Neural cell (in vitro differentiated cells): ENCODE data around the gene ZSWIM6.

Experiments
- EP300 ChIP-seq: fragments of 450-650 bp; conservative IDR thresholded peaks from 2 replicates; pipeline ENCODE4 v1.6.1; 2014; ENCODE audit warnings: antibody characterized with exemption, mild to moderate bottlenecking, moderate library complexity; ENCODE audit not compliant: poor library complexity, severe bottlenecking
- POLR2AphosphoS5 ChIP-seq: IDR thresholded peaks from 2 replicates; pipeline ENCODE4 v1.6.1; 2012
- TF ChIP-seq, protein P1 (sequence below): fragments of 450-650 bp; IDR thresholded peaks from 2 replicates; pipeline ENCODE4 v1.5.1; 2014; ENCODE audit warnings: antibody characterized with exemption, mild to moderate bottlenecking, moderate library complexity; ENCODE audit not compliant: poor library complexity, severe bottlenecking

DNA sequence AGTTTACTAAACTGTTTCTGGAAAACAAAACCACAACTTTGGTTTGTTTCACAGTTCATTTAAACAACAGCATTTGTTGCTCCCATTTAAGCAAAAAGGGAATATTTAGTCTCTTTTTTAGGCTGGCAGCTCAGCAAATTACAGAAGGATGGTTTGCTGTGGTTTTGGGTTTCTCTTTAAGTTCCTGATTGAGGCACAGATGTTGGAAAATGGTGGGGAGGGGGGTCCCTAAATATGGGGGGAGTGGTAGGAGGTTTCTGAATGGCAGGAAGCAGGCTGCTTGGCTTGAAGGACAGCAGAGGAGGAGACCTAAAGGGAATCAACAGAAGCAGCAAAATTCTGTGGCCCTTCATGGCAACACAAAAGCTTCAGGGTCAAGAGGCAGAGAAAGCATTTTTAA lies 263.4 kb downstream of the ZSWIM6 start:
- TF ChIP-seq, protein P1, sequence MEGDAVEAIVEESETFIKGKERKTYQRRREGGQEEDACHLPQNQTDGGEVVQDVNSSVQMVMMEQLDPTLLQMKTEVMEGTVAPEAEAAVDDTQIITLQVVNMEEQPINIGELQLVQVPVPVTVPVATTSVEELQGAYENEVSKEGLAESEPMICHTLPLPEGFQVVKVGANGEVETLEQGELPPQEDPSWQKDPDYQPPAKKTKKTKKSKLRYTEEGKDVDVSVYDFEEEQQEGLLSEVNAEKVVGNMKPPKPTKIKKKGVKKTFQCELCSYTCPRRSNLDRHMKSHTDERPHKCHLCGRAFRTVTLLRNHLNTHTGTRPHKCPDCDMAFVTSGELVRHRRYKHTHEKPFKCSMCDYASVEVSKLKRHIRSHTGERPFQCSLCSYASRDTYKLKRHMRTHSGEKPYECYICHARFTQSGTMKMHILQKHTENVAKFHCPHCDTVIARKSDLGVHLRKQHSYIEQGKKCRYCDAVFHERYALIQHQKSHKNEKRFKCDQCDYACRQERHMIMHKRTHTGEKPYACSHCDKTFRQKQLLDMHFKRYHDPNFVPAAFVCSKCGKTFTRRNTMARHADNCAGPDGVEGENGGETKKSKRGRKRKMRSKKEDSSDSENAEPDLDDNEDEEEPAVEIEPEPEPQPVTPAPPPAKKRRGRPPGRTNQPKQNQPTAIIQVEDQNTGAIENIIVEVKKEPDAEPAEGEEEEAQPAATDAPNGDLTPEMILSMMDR, result no peak
- TF ChIP-seq EP300 (no peak), POLR2AphosphoS5 (no peak)
